HCT116 (cell line): Measurements from ENCODE around the gene TMEM45A. TPM values are rescaled to one million over a fixed set of nuclear protein-coding genes. Genes with fewer than 3 reads are reported as not detected.
A peak's percentile ranks its signal among the peaks of the same experiment; 100 is the strongest.

ENCODE experiments used
- ATAC-seq: fragments of 200-7000 bp; cut with Tn5 transposase; 2 replicates; pipeline ENCODE4 v1.9.1; 2020; ENCODE audit warnings: mild to moderate bottlenecking, moderate library complexity
- BruUV-seq: library from RNA; stranded (reverse); fragments of 400-500 nt; replicated peaks from 2 replicates; lab custom pipeline; 2021; lab: Mats Ljungman, UMichigan
- CTCF ChIA-PET: fragments of 300-600 bp; sonication (Branson Sonifier 250); formaldehyde crosslinking; loops from one replicate; lab custom pipeline; 2021; ENCODE audit warnings: antibody characterized with exemption; lab: Charles Lee
- POLR2A ChIA-PET: fragments of 300-600, 350-600 bp; sonication (Branson Sonifier 250); formaldehyde crosslinking; loops from one replicate; lab custom pipeline; 2021; ENCODE audit warnings: antibody characterized with exemption; lab: Charles Lee
- RAD21 ChIA-PET, 2 experiments: fragments of 300-600 bp; sonication (Branson Sonifier 250); formaldehyde crosslinking; loops; one replicate each; lab custom pipeline; 2023; ENCODE audit warnings: low total read pairs in 2 of 2; ENCODE audit not compliant: uncharacterized antibody in 2 of 2, unreplicated experiment in 2 of 2, low non-redundant PET in 1 of 2; lab: Charles Lee
- DNase-seq: peaks from one replicate; pipeline ENCODE4 v3.0.0-alpha.2; 2010; ENCODE audit warnings: low read depth, low spot score
- H2AFZ ChIP-seq: fragments of 200-600 bp; shearing (Covaris generic), sonication (generic); 2 replicates; pipeline ENCODE4 v1.6.1; 2017; ENCODE audit warnings: low read depth, mixed run types, mixed read lengths, antibody characterized with exemption, low read length; ENCODE audit not compliant: poor library complexity, severe bottlenecking
- H3K27ac ChIP-seq: 2 replicates; pipeline ENCODE4 v1.5.1; 2012; ENCODE audit warnings: low read depth, low read length
- H3K27me3 ChIP-seq: fragments of 200-600 bp; sonication (generic); 2 replicates; pipeline ENCODE4 v1.6.1; 2016; ENCODE audit warnings: mixed run types, low read length, mixed read lengths; ENCODE audit not compliant: insufficient read depth
- H3K36me3 ChIP-seq, 2 experiments: fragments of 200-500 bp in 1 of 2; fragments of 200-600 bp in 1 of 2; sonication (Bioruptor generic) in 1 of 2; sonication (generic) in 1 of 2; 2 replicates each; pipeline versions ENCODE4 v1.5.1 to v1.6.1; 2014 to 2016; ENCODE audit warnings: low read length in 2 of 2, inconsistent platforms in 1 of 2, mixed read lengths in 1 of 2, mixed run types in 1 of 2; ENCODE audit not compliant: insufficient read depth in 2 of 2, control insufficient read depth in 1 of 2
- H3K4me1 ChIP-seq, 2 experiments: fragments of 200-600 bp in 1 of 2; sonication (generic) in 1 of 2; 2 replicates each; pipeline versions ENCODE4 v1.5.1 to v1.6.1; 2012 to 2017; ENCODE audit warnings: low read length in 2 of 2, inconsistent platforms in 1 of 2, mild to moderate bottlenecking in 1 of 2, mixed read lengths in 1 of 2, mixed run types in 1 of 2, moderate library complexity in 1 of 2; ENCODE audit not compliant: insufficient read depth in 2 of 2, control insufficient read depth in 1 of 2
- H3K4me2 ChIP-seq: fragments of 200-600 bp; sonication (generic); 2 replicates; pipeline ENCODE4 v1.6.1; 2017; ENCODE audit warnings: mixed run types, low read length, mixed read lengths
- H3K4me3 ChIP-seq, 2 experiments: fragments of 200-600 bp in 1 of 2; sonication (generic) in 1 of 2; replicated peaks in 1 of 2; 2 replicates each; pipeline ENCODE4 v1.5.1; 2011 to 2016; ENCODE audit warnings: low read length in 2 of 2, control low read depth in 1 of 2, low read depth in 1 of 2, mild to moderate bottlenecking in 1 of 2, mixed read lengths in 1 of 2, mixed run types in 1 of 2
- H3K79me2 ChIP-seq: fragments of 200-600 bp; sonication (generic); 2 replicates; pipeline ENCODE4 v1.6.1; 2017; ENCODE audit warnings: mild to moderate bottlenecking, mixed run types, low read length, moderate library complexity, mixed read lengths; ENCODE audit not compliant: insufficient read depth
- H3K9ac ChIP-seq: fragments of 200-600 bp; sonication (generic); 2 replicates; pipeline ENCODE4 v1.6.1; 2016; ENCODE audit warnings: low read length, mixed read lengths
- H3K9me2 ChIP-seq: fragments of 200-600 bp; sonication (generic), shearing (Covaris generic); 2 replicates; pipeline ENCODE4 v1.6.1; 2017; ENCODE audit warnings: mixed run types, mild to moderate bottlenecking, moderate library complexity; ENCODE audit not compliant: insufficient read depth
- H3K9me3 ChIP-seq, 2 experiments: fragments of 200-500 bp in 1 of 2; fragments of 200-600 bp in 1 of 2; sonication (Bioruptor generic) in 1 of 2; sonication (generic) in 1 of 2; 2 replicates each; pipeline ENCODE4 v1.6.1; 2014 to 2017; ENCODE audit warnings: low read length in 2 of 2, mixed read lengths in 2 of 2, inconsistent platforms in 1 of 2, low read depth in 1 of 2, mild to moderate bottlenecking in 1 of 2, mixed run types in 1 of 2, moderate library complexity in 1 of 2; ENCODE audit not compliant: control insufficient read depth in 1 of 2, insufficient read depth in 1 of 2
- H4K20me1 ChIP-seq: fragments of 200-600 bp; sonication (generic), shearing (Covaris generic); 2 replicates; pipeline ENCODE4 v1.6.1; 2017; ENCODE audit warnings: mixed run types, mild to moderate bottlenecking, moderate library complexity; ENCODE audit not compliant: insufficient read depth
- CTCF ChIP-seq, 3 experiments: fragments of 200-600 bp in 1 of 3; sonication (generic) in 1 of 3; IDR thresholded peaks in 2 of 3; conservative IDR thresholded peaks in 1 of 3; 2 replicates each; pipeline ENCODE4 v1.5.1; 2012 to 2017; ENCODE audit warnings: low read depth in 2 of 3, low read length in 2 of 3, antibody characterized with exemption in 1 of 3, borderline replicate concordance in 1 of 3, control low read depth in 1 of 3, mild to moderate bottlenecking in 1 of 3, mixed read lengths in 1 of 3, mixed run types in 1 of 3, moderate library complexity in 1 of 3; ENCODE audit not compliant: insufficient read depth in 1 of 3
- MAX ChIP-seq: IDR thresholded peaks from 2 replicates; pipeline ENCODE4 v1.6.1; 2012
- POLR2A ChIP-seq: IDR thresholded peaks from 2 replicates; pipeline ENCODE4 v1.7.0; 2011; ENCODE audit warnings: borderline replicate concordance; ENCODE audit not compliant: insufficient read depth, insufficient read length; ENCODE audit errors: extremely low read depth
- RAD21 ChIP-seq: IDR thresholded peaks from 2 replicates; pipeline ENCODE4 v1.6.1; 2012; ENCODE audit warnings: low read depth, mild to moderate bottlenecking
- YY1 ChIP-seq: IDR thresholded peaks from 2 replicates; pipeline ENCODE4 v1.6.1; 2011; ENCODE audit warnings: low read length, low read depth, moderate library complexity, mild to moderate bottlenecking; ENCODE audit not compliant: insufficient replicate concordance; ENCODE audit errors: extremely low read depth
- ZFX ChIP-seq: fragments of 450-650 bp; IDR thresholded peaks from 2 replicates; pipeline ENCODE4 v1.6.1; 2017
- intact Hi-C: fragments of 100-400 bp; cut with micrococcal nuclease; formaldehyde crosslinking; loops from 2 replicates; pipeline ENCODE4 v1.10.0; 2022
- total RNA-seq: library from RNA; stranded (reverse); gene quantifications from one replicate; pipeline ENCODE4 v1.2.1, GENCODE V29; 2021; ENCODE audit not compliant: unreplicated experiment
- TF ChIP-seq, protein P1 (sequence below): IDR thresholded peaks from 2 replicates; pipeline ENCODE4 v1.6.1; 2012

TMEM45A gene
- total RNA-seq, 1 experiment from 2014 or later: 5.0 TPM

DNA sequence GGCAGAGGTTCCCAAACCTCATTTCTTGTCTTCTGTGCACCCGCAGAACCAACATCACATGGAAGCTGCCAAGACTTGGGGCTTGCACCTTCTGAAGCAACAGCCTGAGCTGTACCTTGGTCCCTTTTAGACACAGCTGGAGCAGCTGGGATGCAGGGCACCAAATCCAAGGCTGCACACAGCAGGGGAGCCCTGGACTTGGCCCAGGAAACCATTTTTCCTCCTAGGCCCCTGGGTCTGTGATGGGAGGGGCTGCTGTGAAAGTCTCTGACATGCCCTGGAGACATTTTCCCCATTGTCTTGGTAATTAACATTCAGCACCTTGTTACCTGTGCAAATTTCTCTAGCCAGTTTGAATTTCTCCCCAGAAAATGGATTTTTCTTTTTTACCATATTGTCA is 33.6 kb upstream of the TMEM45A start (continued):
- TF ChIP-seq YY1: no peak
- TF ChIP-seq CTCF (IDR thresholded peaks at IDR 0.05 in 2 of 3, conservative IDR thresholded peaks at IDR 0.05 in 1 of 3; ENCODE audit: borderline replicate concordance in 1 of 3, insufficient read depth in 1 of 3, low read depth in 2 of 3, low read length in 2 of 3): no peak
- TF ChIP-seq, protein P1, sequence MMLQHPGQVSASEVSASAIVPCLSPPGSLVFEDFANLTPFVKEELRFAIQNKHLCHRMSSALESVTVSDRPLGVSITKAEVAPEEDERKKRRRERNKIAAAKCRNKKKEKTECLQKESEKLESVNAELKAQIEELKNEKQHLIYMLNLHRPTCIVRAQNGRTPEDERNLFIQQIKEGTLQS: no peak
- TF ChIP-seq MAX: no peak

DNA sequence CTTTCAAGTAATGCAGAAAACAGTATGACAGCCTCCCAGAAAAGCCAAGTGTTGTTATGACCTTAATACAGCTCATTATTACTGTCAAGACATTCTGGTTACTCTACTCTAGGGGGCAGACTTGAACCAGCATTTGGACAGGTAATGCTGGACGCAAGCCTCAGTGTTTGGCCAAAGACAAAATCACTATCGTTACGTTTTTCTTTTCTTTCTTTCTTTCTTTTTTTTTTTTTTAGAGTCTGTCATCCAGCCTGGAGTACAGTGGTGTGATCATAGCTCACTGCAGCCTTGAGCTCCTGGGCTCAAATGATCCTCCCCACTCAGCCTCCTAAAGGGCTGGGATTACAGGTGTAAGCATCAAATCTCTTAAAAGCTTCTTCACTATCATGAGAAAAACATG is 29.4 kb upstream of the TMEM45A start:
- Histone ChIP-seq H3K9me2 (no peaks in the 10 kb centered on the region), H3K27me3 (no peaks in the 10 kb centered on the region), H3K4me3 (no peak overlapping the region), H3K79me2 (no peaks in the 10 kb centered on the region), H4K20me1 (no peaks in the 10 kb centered on the region), H3K4me2 (peak overlapping the region; percentile 28; the same call in 1 of the 2 replicates), H3K36me3 (no peaks in the 10 kb centered on the region), H2AFZ (peak overlapping the region; percentile 73), H3K27ac (no peak overlapping the region), H3K9ac (no peak overlapping the region), H3K4me1 (peaks cover 0 to 4% of the 10 kb centered on the region in 2 experiments; a peak in 1 of 4 replicates), H3K9me3 (peaks cover 1 to 3% of the 10 kb centered on the region in 2 experiments; a peak in 1 of 4 replicates)
- ATAC-seq: peak; percentile 98
- ChIA-PET RAD21 (interaction anchor here (0.6 to 2.0 kb wide), 15 partner anchors 91 to 734 kb away, joined by 3 to 16 read pairs (median 4); no protein-coding TSS in a partner anchor), CTCF (interaction anchor here (0.6 to 4.8 kb wide), 30 partner anchors 11 to 919 kb away, joined by 3 to 107 read pairs (median 4); partner anchors contain the start of genes LNP1, TMEM45A and TOMM70), POLR2A (interaction anchor here (1.0 to 1.5 kb wide), 3 partner anchors 11 to 127 kb away, joined by 3 to 5 read pairs (median 3); no protein-coding TSS in a partner anchor)
- intact Hi-C loops: loop anchor here (1.0 to 10.0 kb wide), 6 partner anchors 127 to 734 kb away; no protein-coding TSS in a partner anchor
- DNase-seq: peak; percentile 45
- peak; percentile 65 to 85 (median 80); a peak in 5 of 6 replicates for TF ChIP-seq CTCF (IDR thresholded peaks at IDR 0.05 in 2 of 3, conservative IDR thresholded peaks at IDR 0.05 in 1 of 3; ENCODE audit: borderline replicate concordance in 1 of 3, insufficient read depth in 1 of 3, low read depth in 2 of 3, low read length in 2 of 3)
- no peak for TF ChIP-seq POLR2A
- TF ChIP-seq RAD21: peak; percentile 92
- no peak for TF ChIP-seq ZFX
- BruUV-seq: no TSS peak
